ENCODE measurements around the gene SH3GL3. TPM values are rescaled to one million over a fixed set of nuclear protein-coding genes. Genes with fewer than 3 reads are reported as not detected.

SH3GL3 gene, protein sequence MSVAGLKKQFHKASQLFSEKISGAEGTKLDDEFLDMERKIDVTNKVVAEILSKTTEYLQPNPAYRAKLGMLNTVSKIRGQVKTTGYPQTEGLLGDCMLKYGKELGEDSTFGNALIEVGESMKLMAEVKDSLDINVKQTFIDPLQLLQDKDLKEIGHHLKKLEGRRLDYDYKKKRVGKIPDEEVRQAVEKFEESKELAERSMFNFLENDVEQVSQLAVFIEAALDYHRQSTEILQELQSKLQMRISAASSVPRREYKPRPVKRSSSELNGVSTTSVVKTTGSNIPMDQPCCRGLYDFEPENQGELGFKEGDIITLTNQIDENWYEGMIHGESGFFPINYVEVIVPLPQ
- not detected in 2 replicates for total RNA-seq (2014; rRNA removed)
- polyA plus RNA-seq (2012): 0.11 TPM

DNA sequence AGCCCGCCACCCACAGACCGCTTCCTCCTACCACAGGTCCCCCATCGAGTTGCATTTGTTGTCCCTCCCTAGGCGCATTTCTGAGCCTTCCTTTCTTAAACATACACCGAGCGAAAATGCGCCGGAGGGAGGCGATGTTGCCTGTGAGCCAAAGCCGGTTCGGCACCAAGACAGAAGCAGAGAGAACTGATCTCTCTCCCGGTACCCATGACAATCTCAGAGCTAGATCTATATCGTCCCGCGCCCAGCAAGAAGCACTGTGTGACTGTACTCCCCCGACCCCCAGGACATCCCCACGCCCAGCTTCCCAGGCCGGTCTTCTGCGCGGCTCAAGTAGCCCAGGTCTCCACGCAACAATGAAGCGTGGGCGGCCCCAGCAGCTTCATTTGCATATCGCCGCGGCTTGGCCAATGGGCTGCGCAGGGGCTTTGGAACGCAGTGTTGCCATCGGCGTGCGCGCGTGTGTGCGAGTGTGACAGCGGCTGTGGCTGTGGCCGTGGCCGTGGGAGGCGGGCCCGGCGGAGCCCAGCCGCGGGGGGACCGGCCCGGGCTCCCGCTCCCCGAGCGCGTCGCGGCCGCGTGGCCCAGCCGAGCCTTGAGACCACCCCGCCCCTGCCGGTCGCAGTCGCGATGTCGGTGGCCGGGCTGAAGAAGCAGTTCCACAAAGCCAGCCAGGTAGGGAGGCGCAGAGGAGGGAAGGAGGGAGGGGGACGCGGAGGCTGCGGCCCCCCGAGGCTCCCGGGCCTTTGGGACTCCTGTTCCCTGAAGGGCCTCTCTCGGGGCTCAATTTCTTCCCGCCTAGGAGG lies at the start of gene SH3GL3:
SH3GL3 (plus strand) TSS at position 438 of the 806 bp plus-strand sequence; CDS start at position 631, 193 bp downstream.
- peak; percentile 58 for DNase-seq (ENCODE audit: low read depth)

DNA sequence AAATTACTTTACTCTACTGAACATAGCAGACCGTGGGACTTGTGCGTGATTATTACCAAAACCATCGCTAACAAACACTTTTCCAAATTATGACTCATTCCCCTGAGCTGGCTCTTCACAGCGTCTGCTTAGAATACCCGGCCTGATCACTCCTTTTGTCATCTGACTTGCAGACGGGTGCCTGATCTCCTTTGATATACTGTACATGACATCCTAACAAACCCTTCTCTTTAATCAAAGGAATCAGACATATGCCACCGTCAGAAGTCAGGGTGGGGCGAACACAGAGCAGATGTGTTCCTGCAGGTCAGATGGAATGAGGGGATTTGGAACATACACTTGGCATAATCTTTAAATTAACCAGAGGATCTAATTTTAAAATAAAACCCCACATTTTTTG lies 48.5 kb upstream of the SH3GL3 start:
- peak; percentile 57 for DNase-seq (ENCODE audit: low read depth)

DNA sequence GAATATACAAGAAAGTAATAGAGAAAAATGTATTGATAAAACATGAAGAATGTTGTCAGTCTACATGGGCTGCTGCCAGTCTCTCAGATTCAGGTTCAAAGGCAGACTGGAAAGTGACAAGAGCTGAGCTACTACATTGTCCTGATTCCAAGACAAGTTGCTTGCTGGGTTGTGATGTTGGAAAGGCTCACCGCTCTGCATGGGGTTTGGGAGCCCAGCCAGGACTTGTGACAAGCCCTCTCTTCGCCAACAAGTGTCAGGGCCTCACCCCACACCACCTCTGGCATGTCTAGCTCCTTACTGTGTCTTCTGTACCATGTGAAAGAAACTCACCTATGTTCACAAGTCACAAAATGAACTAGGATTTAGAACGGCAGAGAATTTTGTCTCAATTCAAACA lies 43.0 kb upstream of the SH3GL3 start:
- DNase-seq (ENCODE audit: low read depth): no peak

DNA sequence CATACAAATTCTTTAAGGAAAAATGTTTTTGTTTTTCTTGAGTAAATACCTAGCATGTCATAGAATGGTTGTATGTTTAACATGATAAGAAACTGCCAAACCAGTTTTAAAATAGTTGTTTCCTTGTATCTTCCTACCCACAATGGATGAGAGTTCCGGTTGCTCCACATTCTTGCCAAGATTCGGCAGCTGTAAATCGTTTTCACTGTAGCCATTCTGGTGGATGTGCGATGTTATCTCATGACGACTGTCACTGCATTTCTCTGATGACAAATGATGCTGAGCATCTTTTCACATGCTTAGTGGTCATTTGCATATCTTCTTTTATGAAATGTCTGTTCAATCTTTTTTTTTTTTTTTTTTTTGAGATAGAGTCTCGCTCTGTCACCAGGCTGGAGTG lies 36.6 kb upstream of the SH3GL3 start:
- DNase-seq (ENCODE audit: low read depth): no peak

DNA sequence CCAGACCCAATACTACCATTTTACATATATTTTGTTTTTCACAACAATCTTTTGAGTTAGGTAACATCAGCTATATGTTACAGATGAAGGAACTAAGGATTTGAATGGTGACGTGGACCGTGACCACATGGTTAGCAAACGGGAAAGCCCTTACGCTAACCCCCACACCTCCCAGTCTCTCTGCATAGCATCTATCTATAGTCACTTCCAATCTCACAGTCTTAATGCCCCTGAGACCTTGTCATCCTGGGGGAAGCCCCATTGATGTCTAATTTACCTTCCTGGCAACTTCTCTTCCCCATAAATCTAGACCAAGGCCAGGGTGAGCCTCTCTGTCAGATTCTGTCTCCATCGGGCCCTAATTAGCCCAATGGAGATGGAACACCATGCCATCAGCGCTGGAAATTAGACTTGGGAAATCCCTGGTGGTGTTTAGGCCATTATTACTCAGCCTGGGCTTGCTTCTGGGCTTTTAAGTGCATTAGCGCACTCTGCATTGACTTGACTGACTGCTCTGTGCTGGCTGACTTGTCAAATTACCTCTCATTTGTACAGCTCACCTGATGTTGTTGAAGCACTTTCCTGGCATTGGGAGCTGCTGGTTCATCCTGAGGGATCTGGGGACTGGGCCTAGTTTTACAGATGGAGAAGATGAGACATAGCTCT lies 34.0 kb upstream of the SH3GL3 start:
- DNase-seq (ENCODE audit: low read depth): no peak

DNA sequence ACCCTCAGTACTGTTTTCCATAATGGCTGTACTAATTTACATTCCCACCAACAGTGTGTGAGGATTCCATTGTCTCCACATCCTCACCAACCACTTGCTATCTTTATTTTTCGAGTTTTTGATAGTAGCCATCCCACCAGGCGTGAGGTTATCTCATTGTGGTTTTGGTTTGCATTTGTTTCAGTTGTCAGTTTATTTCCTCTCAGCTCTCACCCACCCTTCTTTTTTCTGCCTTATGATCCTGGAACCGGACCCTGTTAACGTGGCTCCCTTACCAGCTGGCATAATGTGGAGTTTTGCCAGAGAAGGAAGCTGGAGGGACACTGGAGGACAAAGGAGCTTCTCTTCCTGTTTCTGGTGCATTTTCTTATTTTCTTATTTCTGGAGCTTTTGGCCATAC lies 25.1 kb upstream of the SH3GL3 start:
- DNase-seq (ENCODE audit: low read depth): no peak

DNA sequence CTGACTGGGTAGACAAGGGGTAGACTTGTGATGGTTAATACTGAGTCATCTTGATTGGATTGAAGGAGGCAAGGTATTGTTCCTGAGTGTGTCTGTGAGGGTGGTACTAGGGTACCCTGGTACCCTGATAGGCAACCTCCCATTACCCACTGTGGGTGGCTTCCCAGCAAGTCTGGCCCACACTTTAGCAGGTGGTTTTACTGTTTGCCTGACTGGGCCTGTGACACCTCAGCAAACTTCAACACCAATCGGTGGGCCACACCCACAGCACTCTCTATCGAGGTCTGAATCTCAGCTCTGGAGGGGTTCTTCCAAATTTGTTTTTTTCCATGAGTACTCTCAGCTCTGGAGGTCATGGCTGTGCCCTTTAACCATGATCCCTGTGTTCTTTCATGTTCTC lies 24.6 kb upstream of the SH3GL3 start:
- DNase-seq (ENCODE audit: low read depth): no peak

DNA sequence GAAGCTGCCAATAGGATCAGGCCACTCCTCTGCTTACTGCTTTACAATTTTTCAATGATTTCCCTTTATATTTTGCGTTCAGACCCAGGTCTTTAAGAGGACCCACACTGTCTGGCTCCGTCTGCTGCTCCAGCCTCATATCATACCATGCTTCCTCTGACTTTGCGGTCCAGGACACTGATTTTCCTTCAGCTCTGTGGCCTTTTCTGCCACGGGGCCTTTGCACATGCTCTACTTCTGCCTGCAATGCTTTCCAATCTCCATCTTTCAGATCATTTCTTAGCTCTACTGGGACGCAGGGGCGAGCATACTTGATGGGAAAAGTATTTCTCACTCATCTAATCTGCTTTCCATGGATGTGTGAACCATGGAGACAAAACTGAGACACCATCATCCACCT lies 23.0 kb upstream of the SH3GL3 start:
- no peak for DNase-seq (ENCODE audit: low read depth)

DNA sequence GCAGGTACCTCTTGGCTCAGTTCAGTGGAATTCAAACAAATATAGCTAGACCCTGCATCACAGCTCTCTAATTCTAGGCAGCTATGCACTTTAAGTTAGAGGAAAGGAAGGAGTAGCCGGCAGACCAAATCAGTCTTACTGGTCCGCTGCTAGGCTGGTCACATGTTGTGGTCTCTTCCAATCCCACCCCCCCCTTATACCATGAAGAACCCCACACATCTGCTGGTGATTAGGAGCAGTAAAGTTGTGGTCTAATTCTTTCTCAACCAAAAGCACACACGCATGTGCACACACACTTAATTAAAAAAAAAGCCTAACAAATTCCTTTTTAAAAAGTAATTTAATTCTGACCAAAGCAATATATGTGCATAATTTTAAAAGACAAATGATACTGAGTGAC lies 16.7 kb upstream of the SH3GL3 start:
- DNase-seq (ENCODE audit: low read depth): no peak

DNA sequence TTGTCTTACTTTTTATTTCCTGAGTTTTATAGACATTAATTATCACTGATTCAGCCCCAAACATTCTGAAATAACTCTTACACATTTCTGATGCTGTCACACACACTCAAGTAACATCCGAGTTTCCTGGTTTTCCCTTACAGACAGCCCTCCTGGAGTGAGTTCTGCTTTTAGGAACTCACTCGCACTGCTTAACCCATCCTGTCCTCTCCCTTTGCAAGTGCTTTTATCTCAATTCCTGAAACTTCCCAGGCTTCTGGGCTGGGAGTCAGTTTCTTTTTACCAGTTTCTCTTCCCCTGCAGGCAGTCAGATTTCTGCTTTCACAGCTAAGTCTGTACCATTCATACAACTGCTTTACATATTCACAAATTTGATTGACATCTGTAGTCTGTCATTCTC lies 15.6 kb upstream of the SH3GL3 start:
- no peak for DNase-seq (ENCODE audit: low read depth)

DNA sequence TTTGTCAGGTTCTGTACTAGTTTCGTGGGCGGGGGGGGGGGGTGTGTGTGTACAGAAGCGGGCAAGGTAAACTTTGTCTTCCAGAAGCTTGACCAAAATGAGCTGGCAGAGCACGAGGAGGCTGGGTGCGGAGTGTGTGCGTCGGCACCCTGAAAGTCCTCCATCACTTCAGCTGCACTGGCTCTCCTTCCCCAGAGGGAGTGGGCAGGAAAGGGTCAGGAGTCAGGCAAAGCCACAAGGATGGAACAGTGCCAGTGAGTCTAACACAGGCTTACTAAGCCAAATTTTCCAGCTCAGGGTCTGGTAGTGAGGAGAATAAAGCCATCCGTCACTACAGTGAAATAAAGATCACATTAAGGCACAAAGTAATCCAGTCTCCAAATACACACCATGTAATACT lies 11.9 kb upstream of the SH3GL3 start:
- DNase-seq (ENCODE audit: low read depth): peak; percentile 17

DNA sequence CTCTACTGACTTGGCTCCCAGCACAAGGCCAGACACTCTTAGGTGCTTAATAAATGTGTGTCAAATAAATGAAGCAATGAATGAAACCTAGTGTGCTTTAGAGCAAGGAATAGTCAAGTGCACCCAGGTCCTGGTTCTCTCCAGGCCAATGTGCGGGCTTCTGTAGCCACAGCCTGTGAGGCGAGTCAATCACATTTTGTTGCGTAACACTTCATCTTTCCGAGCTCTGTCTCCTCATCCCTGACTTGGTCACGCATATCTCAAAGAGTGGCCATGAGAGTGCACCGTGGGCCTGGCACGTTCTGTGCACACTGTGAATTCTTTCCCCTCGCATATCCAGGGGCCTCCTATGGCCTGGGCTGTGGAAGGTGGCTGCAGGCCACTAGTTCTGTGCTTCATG lies 11.4 kb upstream of the SH3GL3 start:
- DNase-seq (ENCODE audit: low read depth): no peak

DNA sequence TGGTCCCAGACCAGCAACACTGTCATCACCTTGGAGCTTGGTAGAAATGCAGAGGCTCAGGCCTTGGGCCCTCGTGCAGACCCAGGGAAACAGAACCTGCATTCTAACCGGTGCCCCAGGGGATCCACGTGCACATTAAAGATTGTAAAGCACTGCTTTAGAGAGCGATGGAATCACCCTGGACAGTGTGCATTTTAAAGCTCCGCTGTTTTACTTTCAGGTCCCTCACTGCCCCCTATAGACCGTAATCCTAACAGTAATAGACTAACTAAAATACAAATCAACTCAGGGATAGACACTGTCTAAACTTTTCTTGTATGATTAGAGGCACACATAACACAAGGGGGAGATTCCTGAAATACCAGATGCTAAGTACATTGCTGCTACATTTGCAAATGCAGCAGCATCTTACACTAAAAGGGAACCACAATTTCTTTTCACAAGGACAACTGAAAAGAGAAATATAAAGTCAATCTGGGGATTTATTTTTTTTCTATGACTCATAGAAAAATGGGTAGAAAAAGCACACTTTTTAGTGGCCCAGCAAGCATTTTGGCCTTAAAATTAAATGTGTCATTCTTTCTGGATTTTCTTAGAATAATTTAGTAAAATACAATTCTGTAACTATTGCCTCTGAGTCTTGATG lies 10.5 kb upstream of the SH3GL3 start:
- DNase-seq (ENCODE audit: low read depth): peak; percentile 41

DNA sequence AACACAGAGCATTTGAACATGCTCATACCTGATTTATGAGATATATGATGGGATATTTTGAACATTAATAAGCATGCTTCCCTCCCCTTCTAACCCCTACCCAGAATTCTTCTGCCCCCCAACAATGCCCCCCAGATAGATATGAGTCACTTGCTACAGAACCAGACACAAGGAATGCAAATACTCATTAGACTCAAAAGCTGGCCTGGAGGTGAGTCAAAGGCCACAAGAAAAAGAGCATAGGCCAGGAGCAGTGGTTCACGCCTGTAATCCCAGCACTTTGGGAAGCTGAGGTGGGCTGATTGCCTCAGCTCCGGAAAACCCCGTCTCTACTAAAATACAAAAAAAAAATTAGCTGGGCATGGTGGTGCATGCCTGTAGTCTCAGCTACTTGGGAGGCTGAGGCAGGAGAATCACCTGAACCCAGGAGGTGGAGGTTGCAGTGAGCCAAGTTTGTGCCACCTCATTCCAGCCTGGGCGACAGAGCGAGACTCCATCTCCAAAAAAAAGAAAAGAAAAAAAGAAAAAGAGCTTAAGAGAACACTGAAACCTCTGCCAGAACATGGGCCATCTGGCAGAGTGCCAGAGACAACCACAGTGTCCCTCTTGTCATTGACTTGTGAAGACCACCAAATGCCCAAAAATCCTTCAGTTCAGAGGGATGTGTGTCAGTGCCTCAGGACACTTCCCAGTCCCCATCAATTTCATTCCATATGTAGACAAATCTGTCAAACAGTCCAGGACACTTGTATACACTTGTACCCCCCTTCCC lies 3.9 kb upstream of the SH3GL3 start:
- DNase-seq (ENCODE audit: low read depth): no peak

DNA sequence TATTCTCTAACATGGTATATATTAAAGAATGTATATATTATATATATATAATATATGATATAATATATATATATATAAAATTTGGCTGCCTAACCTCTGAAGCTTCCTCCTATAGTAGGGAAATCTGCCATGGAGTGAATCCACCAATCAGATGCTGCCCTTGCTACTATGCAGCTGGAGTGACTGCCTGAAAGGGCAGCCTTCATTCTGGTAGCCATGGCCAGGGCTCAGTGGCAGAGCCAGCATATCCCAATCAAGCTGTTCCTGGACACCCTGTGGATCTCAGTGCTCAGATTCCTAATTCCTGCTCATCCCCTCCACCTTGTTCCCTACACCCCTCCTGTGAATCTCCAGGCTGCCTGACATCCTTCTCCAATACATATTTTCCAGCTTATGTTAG lies 2.2 kb upstream of the SH3GL3 start:
- DNase-seq (ENCODE audit: low read depth): no peak

DNA sequence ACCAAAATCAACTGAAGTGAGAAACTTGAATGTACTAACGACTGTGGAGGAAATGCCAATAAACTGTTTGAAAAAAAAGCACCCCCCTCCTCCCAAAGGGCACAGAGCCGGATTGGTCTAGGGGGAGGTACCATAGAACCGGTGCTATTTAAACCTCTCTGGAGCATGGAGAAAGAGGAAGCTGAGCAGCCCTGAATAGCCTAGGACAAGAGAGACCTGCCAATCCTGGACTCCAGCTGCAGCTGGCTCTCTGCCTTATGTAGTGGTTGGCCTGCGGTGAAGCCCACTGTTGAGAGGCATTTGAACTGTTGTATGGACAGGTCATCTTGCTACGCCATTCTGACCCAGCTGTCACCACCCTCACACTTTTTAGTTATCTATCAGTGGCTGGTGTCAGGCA lies 1.5 kb upstream of the SH3GL3 start:
- DNase-seq (ENCODE audit: low read depth): no peak

DNA sequence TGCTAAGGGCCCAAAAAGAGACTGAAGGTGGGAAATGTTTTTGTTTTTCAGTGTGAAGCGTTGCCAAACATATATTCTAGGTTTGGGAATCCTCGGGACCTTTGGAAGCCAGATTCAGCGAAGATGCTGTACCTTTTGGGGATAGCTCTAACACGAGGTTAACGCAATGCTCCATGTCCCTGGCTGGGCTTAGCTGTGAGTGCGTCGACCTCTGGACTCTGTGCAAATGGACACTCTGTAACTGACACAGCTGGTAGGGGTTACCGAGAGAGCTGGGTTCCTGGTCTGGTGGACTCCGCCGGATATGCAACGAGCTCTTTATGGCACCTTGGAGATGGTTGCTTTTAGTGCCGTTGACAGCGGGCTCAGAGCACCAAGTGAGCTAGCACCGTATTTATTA lies 724 bp upstream of the SH3GL3 start:
- DNase-seq (ENCODE audit: low read depth): no peak

DNA sequence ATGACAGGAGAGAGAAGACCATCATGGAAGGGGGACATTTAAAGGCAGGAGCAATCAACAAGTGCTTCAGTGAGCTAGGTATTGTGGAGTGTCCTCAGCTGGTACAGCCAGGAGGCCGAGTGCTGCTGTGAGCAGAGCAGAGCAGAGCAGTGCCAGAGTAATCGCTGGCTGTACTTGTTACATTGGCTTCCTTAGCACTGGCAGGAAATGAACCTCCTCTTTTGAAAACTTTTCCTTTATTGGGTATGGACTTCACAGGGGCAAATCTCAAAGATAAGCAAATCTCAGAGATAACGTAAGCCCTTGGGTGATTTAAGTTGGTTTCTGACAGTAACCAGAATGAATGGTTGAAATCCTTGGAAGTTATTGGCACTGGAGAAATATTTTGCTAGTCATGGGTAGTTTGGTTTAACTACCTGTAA lies 2.1 kb downstream of the SH3GL3 start:
- DNase-seq (ENCODE audit: low read depth): no peak

DNA sequence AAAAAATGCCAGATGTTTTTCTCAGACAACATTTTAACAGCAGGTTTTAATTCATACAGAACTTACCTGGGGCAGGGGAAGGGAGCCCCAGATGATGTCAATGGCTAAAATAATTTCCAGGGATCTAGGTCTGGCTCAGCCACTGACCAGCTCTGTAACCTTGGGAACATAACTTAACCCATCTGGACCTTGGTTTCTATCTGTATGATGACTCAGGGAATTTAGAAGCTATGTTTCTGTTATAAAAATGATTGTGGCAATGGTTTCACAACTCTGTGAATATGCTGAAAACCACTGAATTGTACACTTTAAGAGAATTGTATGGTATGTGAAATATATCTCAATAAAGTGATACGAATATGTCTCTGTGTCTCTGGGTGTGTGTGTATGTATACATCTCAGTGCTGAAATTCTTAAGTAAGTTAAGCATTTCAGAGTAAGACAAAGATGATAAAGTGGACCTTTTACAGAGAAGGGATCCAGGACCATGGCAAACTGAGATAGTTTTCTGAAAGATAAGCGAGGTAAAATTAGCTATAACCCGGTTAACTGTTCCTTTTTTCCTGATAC lies 2.9 kb downstream of the SH3GL3 start:
- peak; percentile 33 for DNase-seq (ENCODE audit: low read depth)

DNA sequence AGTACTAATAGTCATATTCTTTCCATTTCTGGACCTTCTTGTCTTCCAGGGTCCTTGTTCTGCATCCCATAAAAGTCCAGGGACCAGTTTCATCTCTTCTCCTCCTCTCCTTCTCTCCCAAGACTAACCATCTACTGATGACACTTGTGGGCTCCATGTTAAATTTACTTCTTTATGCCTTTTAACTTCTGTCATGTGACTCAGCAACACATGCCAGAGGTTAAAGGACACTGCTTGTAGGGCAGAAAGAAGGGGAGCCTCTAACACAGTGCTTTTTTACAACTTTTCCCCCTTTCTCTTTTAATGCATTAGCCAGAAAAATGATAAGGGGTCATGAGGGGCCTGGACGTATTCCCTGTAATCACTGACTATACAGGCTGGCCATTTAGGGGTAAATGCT lies 10.0 kb downstream of the SH3GL3 start:
- DNase-seq (ENCODE audit: low read depth): no peak

DNA sequence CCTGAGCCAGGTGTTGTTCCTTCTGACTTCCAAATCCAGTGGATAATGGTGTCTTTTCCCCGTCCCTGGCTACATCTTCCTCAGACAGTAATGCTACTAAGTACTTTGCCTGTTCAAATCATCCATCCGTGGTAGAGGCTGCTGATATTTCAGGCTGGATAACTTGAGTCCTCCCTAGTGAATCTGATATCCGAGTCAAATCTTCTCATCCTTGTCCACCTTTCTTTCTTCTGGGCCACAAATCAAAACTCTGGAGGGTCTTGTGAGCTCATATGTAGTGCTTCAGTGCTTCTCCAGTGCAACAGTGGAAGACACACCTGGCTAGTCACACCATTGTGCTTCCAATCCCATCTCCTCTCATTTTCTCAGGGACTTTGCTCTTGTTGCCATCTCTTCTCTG lies 11.2 kb downstream of the SH3GL3 start:
- no peak for DNase-seq (ENCODE audit: low read depth)
